Measurements from ENCODE around the gene TSPYL1. TPM values are rescaled to one million over a fixed set of nuclear protein-coding genes. Genes with fewer than 3 reads are reported as not detected.

TSPYL1 gene
- total and polyA plus RNA-seq, 2 of the 8 experiments (the other 6 are each of a cell fraction or from before 2014, with no cell fraction given), result 33.2 to 79.1 TPM

- Histone ChIP-seq H2BK15ac (ENCODE audit: low read length) (no peak overlapping the region), H3K27ac (ENCODE audit: low read depth, low read length) (no peak overlapping the region), H3K9me3 (ENCODE audit: insufficient read depth in 2 of 2, low read depth in 1 of 2, low read length in 1 of 2) (no peaks in the 10 kb centered on the region), H3K9ac (replicated peaks in 1 of 4; ENCODE audit: extremely low read depth in 1 of 4, low read depth in 3 of 4, low read length in 3 of 4) (no peak overlapping the region), H4K91ac (replicated peaks; ENCODE audit: insufficient read length, low read length) (no peak overlapping the region), H3K79me1 (ENCODE audit: low read depth, low read length) (peaks cover 6% of the 10 kb centered on the region), H3K4me1 (replicated peaks in 1 of 4; ENCODE audit: control insufficient read depth in 3 of 4, insufficient read depth in 4 of 4, low read length in 3 of 4) (peaks cover 3 to 12% (median 10%) of the 10 kb centered on the region in 4 experiments; a peak in 5 of 7 replicates), H2BK120ac (replicated peaks; ENCODE audit: low read depth, low read length) (no peak overlapping the region), H3K56ac (replicated peaks; ENCODE audit: insufficient read length, low read depth, low read length) (no peak overlapping the region), H3K4me3 (ENCODE audit: extremely low read depth in 1 of 4, insufficient read depth in 2 of 4, low read depth in 3 of 4, low read length in 4 of 4) (no peak overlapping the region), H3K79me2 (ENCODE audit: control insufficient read depth in 1 of 2, insufficient read depth in 2 of 2, low read length in 2 of 2) (peaks cover 7 to 16% of the 10 kb centered on the region in 2 experiments), H3K4ac (replicated peaks; ENCODE audit: insufficient read length, low read depth, low read length) (no peak overlapping the region), H3K27me3 (replicated peaks in 1 of 4; ENCODE audit: control insufficient read depth in 3 of 4, extremely low read depth in 1 of 4, insufficient read depth in 3 of 4, low read length in 3 of 4) (no peaks in the 10 kb centered on the region), H2AFZ (ENCODE audit: low read length) (no peak overlapping the region), H3K14ac (ENCODE audit: insufficient read length) (no peak overlapping the region), H3K23ac (ENCODE audit: insufficient read length) (no peak overlapping the region), H2BK12ac (ENCODE audit: low read depth, low read length) (no peak overlapping the region), H3K4me2 (ENCODE audit: insufficient read depth in 1 of 2, low read depth in 2 of 2, low read length in 2 of 2) (no peak overlapping the region), H3K18ac (ENCODE audit: extremely low read depth, low read length) (no peak overlapping the region), H4K8ac (ENCODE audit: extremely low read depth, insufficient read depth, low read length) (no peak overlapping the region), H4K5ac (ENCODE audit: insufficient read length, low read depth, low read length) (no peak overlapping the region), H3K36me3 (ENCODE audit: control insufficient read depth in 2 of 4, insufficient read depth in 4 of 4, low read length in 3 of 4) (peaks cover 2 to 6% (median 4%) of the 10 kb centered on the region in 4 experiments; a peak in 3 of 8 replicates), H2BK20ac (ENCODE audit: low read length) (no peak overlapping the region), H3K23me2 (ENCODE audit: low read depth, low read length) (peaks cover 6% of the 10 kb centered on the region), H2BK5ac (ENCODE audit: low read depth, low read length) (no peak overlapping the region), H4K20me1 (replicated peaks in 1 of 2; ENCODE audit: control insufficient read depth in 1 of 2, insufficient read depth in 2 of 2, low read length in 2 of 2) (peaks cover 5 to 12% of the 10 kb centered on the region in 2 experiments), H2AK5ac (ENCODE audit: low read depth, low read length) (no peak overlapping the region)
- no peak for FAIRE-seq
- no peak for DNase-seq (ENCODE audit: low read depth in 1 of 2, low spot score in 2 of 2)
- POLR2A ChIA-PET (ENCODE audit: partially characterized antibody), result interaction anchor here (0.9 to 1.3 kb wide), 3 partner anchors 11 to 120 kb away, joined by 3 to 4 read pairs (median 3); no protein-coding TSS in a partner anchor
- CTCF ChIA-PET (ENCODE audit: partially characterized antibody), result interaction anchor here (0.5 to 1.5 kb wide), 4 partner anchors 10 to 252 kb away, joined by 3 to 7 read pairs (median 4); no protein-coding TSS in a partner anchor
- 83% methylated on average over 2 of the region's 2 CpGs; no CpG with 5 or more reads in 1 of the 2 experiments for WGBS, 2 experiments (ENCODE audit: extremely low coverage in 1 of 2, insufficient coverage in 1 of 2, insufficient read length in 1 of 2, insufficient replicate concordance in 2 of 2, low coverage in 1 of 2, low lambda C conversion rate in 2 of 2, missing lambda C conversion rate in 1 of 2)
- TF ChIP-seq SIRT6 (IDR thresholded peaks at IDR 0.05; ENCODE audit: low read length), result no peak
- TF ChIP-seq RAD21 (IDR thresholded peaks at IDR 0.05 in 1 of 2, conservative IDR thresholded peaks at IDR 0.05 in 1 of 2; ENCODE audit: low read depth in 2 of 2, low read length in 2 of 2), result no peak
- TF ChIP-seq HDAC6 (IDR thresholded peaks at IDR 0.05; ENCODE audit: low read depth, low read length), result no peak
- TF ChIP-seq MAFK (IDR thresholded peaks at IDR 0.05; ENCODE audit: low read depth, low read length), result no peak
- no peak for TF ChIP-seq BCL11A (IDR thresholded peaks at IDR 0.05; ENCODE audit: low read depth in 2 of 2, low read length in 2 of 2)
- no peak for TF ChIP-seq GABPA (IDR thresholded peaks at IDR 0.05; ENCODE audit: borderline replicate concordance, insufficient read depth, low read length)
- no peak for TF ChIP-seq EGR1 (IDR thresholded peaks at IDR 0.05; ENCODE audit: borderline replicate concordance, low read depth, low read length)
- no peak for TF ChIP-seq POLR2AphosphoS5 (IDR thresholded peaks at IDR 0.05; ENCODE audit: low read depth, low read length)
- TF ChIP-seq BACH1 (IDR thresholded peaks at IDR 0.05; ENCODE audit: low read length), result no peak
- TF ChIP-seq CBX8 (IDR thresholded peaks at IDR 0.05; ENCODE audit: borderline replicate concordance, low read depth, low read length), result no peak
- no peak for TF ChIP-seq EP300 (IDR thresholded peaks at IDR 0.05; ENCODE audit: borderline replicate concordance in 1 of 2, low read depth in 2 of 2, low read length in 2 of 2)
- no peak for TF ChIP-seq NANOG (IDR thresholded peaks at IDR 0.05; ENCODE audit: insufficient read depth, low read depth, low read length, poor library complexity, severe bottlenecking)
Observed at GRCh38 chr6:116282698-116283097, 3.0 kb upstream of the TSPYL1 start.

All from H1 (cell line).